OCI-LY3 (cell line): ENCODE data around the gene SOCS7.

Source experiments
- EZH2phosphoT487 ChIP-seq: fragments of 200-600 bp; shearing (Covaris generic); IDR thresholded peaks from 2 replicates; pipeline ENCODE4 v1.6.1; 2018; ENCODE audit warnings: antibody characterized with exemption, mixed run types, low read depth
- TF ChIP-seq, protein P1 (sequence below): fragments of 200-600, 300-600 bp; sonication (generic); IDR thresholded peaks from 2 replicates; pipeline ENCODE4 v1.5.1; 2014; ENCODE audit warnings: antibody characterized with exemption, low read length, low read depth

DNA sequence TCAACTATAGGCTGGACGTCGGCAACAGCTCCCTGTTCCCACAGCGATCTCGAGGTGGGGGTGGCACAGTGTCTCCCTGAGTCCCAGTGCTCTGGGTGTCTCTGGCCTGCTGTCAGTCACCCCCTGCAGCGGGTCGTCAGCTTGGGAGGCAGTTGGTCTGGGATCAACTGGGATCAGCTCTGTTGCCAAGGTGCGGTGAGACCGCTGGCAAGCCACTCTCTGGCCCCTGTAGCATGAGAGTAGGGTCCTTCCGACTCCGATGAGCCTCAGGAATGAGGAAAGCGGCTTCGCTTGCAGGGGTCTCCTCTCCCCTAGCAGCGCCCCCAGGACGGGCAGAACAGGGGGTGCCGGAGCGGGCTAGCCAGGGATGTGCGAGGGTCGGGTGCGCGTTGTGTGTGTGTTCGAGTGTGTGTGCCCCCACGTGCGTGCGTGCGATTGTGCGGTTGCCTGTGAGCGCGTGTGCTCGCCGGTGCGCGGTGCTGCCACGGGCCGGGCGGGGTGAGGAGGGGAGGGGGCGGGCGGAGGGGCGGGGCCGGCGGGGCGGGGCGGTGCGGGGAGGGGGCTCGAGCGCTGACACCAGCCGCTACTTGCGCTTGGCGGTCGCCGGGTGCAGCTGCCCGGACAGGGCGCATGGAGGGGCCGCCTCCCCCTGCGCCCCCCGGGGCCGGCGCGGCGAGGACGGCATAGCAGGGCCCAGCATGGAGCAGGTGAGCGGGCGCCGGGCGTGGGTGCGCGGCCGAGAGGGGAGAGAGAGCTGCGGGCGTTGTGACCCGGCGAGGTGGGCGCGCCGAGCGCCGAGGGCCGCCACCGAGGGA is 67.3 kb downstream of the SOCS7 start:
- TF ChIP-seq, protein P1, sequence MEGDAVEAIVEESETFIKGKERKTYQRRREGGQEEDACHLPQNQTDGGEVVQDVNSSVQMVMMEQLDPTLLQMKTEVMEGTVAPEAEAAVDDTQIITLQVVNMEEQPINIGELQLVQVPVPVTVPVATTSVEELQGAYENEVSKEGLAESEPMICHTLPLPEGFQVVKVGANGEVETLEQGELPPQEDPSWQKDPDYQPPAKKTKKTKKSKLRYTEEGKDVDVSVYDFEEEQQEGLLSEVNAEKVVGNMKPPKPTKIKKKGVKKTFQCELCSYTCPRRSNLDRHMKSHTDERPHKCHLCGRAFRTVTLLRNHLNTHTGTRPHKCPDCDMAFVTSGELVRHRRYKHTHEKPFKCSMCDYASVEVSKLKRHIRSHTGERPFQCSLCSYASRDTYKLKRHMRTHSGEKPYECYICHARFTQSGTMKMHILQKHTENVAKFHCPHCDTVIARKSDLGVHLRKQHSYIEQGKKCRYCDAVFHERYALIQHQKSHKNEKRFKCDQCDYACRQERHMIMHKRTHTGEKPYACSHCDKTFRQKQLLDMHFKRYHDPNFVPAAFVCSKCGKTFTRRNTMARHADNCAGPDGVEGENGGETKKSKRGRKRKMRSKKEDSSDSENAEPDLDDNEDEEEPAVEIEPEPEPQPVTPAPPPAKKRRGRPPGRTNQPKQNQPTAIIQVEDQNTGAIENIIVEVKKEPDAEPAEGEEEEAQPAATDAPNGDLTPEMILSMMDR = no peak
- TF ChIP-seq EZH2phosphoT487 = no peak
